Neural progenitor cell (in vitro differentiated cells): Measurements from ENCODE around the gene SNAP29.

Experiments
- CTCF ChIP-seq: fragments of 200-600 bp; sonication (generic); IDR thresholded peaks from 2 replicates; pipeline ENCODE4 v1.5.1; 2017; ENCODE audit warnings: antibody characterized with exemption, mild to moderate bottlenecking
- EZH2 ChIP-seq: fragments of 200-600 bp; sonication (generic); IDR thresholded peaks from 2 replicates; pipeline ENCODE4 v1.6.1; 2017; ENCODE audit warnings: antibody characterized with exemption, mild to moderate bottlenecking, moderate library complexity

GRCh38 chr22:20834725-20835124, 24.1 kb upstream of the SNAP29 start:
- TF ChIP-seq CTCF (no peak), EZH2 (no peak)
